Mesothelial cell of epicardium (in vitro differentiated cells): ENCODE data around the gene SLC38A3. TPM values are rescaled to one million over a fixed set of nuclear protein-coding genes. Genes with fewer than 3 reads are reported as not detected.

Experiments used
- DNase-seq, 2 experiments: peaks; one replicate each; pipeline ENCODE4 v3.0.0; 2021; ENCODE audit warnings: low spot score in 2 of 2; ENCODE audit not compliant: unreplicated experiment in 2 of 2
- H3K27ac Mint-ChIP-seq: 2 replicates; pipeline ENCODE4 v1.8.0; 2021; ENCODE audit warnings: mixed read lengths
- H3K27me3 Mint-ChIP-seq: 2 replicates; pipeline ENCODE4 v1.8.0; 2021; ENCODE audit warnings: low read depth, mixed read lengths
- H3K36me3 Mint-ChIP-seq: 2 replicates; pipeline ENCODE4 v1.8.0; 2021; ENCODE audit warnings: mixed read lengths
- H3K4me1 Mint-ChIP-seq: 2 replicates; pipeline ENCODE4 v1.8.0; 2021; ENCODE audit warnings: mixed read lengths
- H3K4me3 Mint-ChIP-seq: 2 replicates; pipeline ENCODE4 v1.8.0; 2021; ENCODE audit warnings: mild to moderate bottlenecking, moderate library complexity, mixed read lengths
- H3K9me3 Mint-ChIP-seq: 2 replicates; pipeline ENCODE4 v1.8.0; 2021; ENCODE audit warnings: mixed read lengths
- CTCF ChIP-seq: fragments of 200-600 bp; sonication (generic); IDR thresholded peaks from one replicate; pipeline ENCODE4 v1.5.0; 2021; ENCODE audit warnings: antibody characterized with exemption; ENCODE audit not compliant: unreplicated experiment
- total RNA-seq: library from RNA; stranded (reverse); gene quantifications from 3 replicates; pipeline ENCODE4 v1.2.1, GENCODE V29; 2021

Gene SLC38A3
- total RNA-seq, 1 donor from 2014 or later, result 1.8 TPM

- Mint-ChIP-seq H3K4me1 (peaks cover 8% of the 10 kb centered on the region), H3K9me3 (no peaks in the 10 kb centered on the region), H3K4me3 (no peak overlapping the region), H3K27ac (peak overlapping the region; percentile 53), H3K36me3 (peaks cover 26% of the 10 kb centered on the region), H3K27me3 (peaks cover 3% of the 10 kb centered on the region)
- DNase-seq, result no peak
- TF ChIP-seq CTCF, result no peak
Measured at GRCh38 chr3:50184242-50184978, 20.7 kb upstream of the SLC38A3 start.

GRCh38 chr3:50185230-50185629 is 19.8 kb upstream of the SLC38A3 start:
- peaks cover 21% of the 10 kb centered on the region for H3K36me3 Mint-ChIP-seq
- peaks cover 3% of the 10 kb centered on the region for H3K27me3 Mint-ChIP-seq
- peaks cover 5% of the 10 kb centered on the region for H3K4me1 Mint-ChIP-seq
- no peak for DNase-seq
- H3K27ac Mint-ChIP-seq, result no peak overlapping the region
- H3K4me3 Mint-ChIP-seq, result no peak overlapping the region
- H3K9me3 Mint-ChIP-seq, result no peaks in the 10 kb centered on the region
- TF ChIP-seq CTCF, result no peak

DNA sequence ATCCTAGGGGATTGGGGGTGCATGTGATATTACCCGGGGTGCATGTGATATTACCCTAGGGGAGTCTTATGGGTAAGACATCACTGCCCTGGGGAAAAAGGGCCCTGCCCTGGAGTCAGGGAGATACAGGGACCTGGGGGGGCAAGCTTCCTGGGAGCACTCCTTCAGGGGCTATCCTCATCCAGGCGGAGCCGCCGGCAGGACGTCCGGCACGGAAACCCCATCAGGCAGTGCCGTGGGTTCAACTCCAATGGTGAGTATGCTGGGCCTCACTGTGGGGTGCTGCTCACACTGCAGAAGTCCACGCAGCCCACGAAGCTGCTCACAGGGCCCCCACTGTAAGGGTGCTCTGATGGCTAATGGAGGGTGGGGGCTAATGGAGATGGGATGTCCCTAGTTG is 19.0 kb upstream of the SLC38A3 start:
- Mint-ChIP-seq H3K9me3 (no peaks in the 10 kb centered on the region), H3K4me3 (no peak overlapping the region), H3K4me1 (peaks cover 5% of the 10 kb centered on the region), H3K36me3 (peaks cover 17% of the 10 kb centered on the region), H3K27ac (no peak overlapping the region), H3K27me3 (peaks cover 3% of the 10 kb centered on the region)
- no peak for DNase-seq
- TF ChIP-seq CTCF, result no peak

DNA sequence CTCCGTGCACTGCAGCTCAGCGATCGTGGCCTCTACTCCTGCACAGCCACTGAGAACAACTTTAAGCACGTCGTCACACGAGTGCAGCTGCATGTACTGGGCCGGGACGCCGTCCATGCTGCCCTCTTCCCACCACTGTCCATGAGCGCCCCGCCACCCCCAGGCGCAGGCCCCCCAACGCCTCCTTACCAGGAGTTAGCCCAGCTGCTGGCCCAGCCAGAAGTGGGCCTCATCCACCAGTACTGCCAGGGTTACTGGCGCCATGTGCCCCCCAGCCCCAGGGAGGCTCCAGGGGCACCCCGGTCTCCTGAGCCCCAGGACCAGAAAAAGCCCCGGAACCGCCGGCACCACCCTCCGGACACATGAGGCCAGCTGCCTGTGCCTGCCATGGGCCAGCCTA is 17.3 kb upstream of the SLC38A3 start:
- H3K4me1 Mint-ChIP-seq, result peaks cover 5% of the 10 kb centered on the region
- H3K36me3 Mint-ChIP-seq, result peaks cover 9% of the 10 kb centered on the region
- no peaks in the 10 kb centered on the region for H3K9me3 Mint-ChIP-seq
- peaks cover 2% of the 10 kb centered on the region for H3K27me3 Mint-ChIP-seq
- DNase-seq, result no peak
- no peak overlapping the region for H3K4me3 Mint-ChIP-seq
- no peak for TF ChIP-seq CTCF
- H3K27ac Mint-ChIP-seq, result no peak overlapping the region

DNA sequence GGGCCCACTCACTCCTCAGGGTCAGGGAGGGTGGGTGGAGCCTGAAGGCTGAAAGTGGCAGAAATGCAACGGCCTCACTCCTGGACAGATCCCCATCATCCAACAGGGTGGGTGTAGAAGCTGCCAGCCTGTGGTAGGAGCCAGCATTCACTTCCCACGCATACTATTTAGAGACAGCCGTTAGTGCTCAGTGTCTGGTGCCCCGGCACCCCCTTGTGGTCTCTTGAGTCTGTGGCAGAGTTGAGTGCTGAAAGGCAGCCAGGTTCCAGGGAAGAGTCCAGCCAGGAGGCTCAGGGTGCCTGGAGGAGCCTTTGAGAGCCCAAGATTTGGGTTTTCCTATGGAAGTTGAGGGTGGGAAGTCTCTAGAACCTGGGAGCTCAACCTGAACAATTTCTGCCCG is 15.8 kb upstream of the SLC38A3 start:
- Mint-ChIP-seq H3K36me3 (peaks cover under 1% of the 10 kb centered on the region), H3K4me3 (no peak overlapping the region), H3K9me3 (no peaks in the 10 kb centered on the region), H3K4me1 (peaks cover 5% of the 10 kb centered on the region), H3K27ac (peak overlapping the region; percentile 71), H3K27me3 (peaks cover 9% of the 10 kb centered on the region)
- DNase-seq, result peak in 1 of 2 experiments; percentile 72
- peak; percentile 68 for TF ChIP-seq CTCF
